Measurements from ENCODE around the gene CACNA1E. TPM values are rescaled to one million over a fixed set of nuclear protein-coding genes. Genes with fewer than 3 reads are reported as not detected.

CACNA1E gene
- total RNA-seq, 1 experiment from 2014 or later, result 0.46 TPM

DNA sequence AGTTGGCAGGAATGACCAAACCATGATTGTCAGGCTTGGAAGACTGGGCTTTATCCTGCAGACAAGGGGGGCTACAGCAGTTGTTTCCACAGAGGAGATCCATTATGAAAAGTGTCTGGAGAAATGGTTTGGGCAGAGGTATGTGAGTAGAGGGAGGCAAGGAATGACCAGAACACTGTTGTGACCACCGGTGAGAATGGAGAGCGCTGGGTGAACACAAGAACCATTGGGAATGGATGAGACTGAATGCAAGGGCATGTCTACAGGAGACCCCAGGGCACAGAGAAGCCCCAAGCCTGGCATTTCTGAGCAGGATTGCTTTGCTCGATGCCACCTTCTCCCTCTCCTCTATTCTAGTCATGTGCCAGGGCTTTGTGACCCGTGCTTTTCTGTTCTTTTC is 125.1 kb downstream of the CACNA1E start:
- Histone ChIP-seq H4K8ac (replicated peaks; ENCODE audit: insufficient read length, low read depth, low read length) (no peak overlapping the region), H2AK5ac (ENCODE audit: insufficient read length, low read length) (no peak overlapping the region), H3K4ac (ENCODE audit: low read depth, low read length) (no peak overlapping the region), H3K14ac (ENCODE audit: insufficient read depth, low read length) (no peak overlapping the region), H3K18ac (ENCODE audit: insufficient read length, low read depth, low read length) (no peak overlapping the region), H3K23me2 (ENCODE audit: insufficient read length, low read depth, low read length, poor library complexity, severe bottlenecking) (no peaks in the 10 kb centered on the region), H2BK15ac (ENCODE audit: low read depth, low read length) (no peak overlapping the region), H4K91ac (ENCODE audit: insufficient read length, low read depth, low read length) (no peak overlapping the region), H3K79me2 (ENCODE audit: insufficient read depth, low read length) (no peaks in the 10 kb centered on the region), H2BK12ac (ENCODE audit: insufficient read length, low read depth, low read length) (no peak overlapping the region), H3K27ac (ENCODE audit: insufficient read length, low read depth, low read length) (no peak overlapping the region), H2BK5ac (ENCODE audit: insufficient read length, low read length) (no peak overlapping the region), H3K4me1 (ENCODE audit: insufficient read depth, low read length) (peaks cover 10% of the 10 kb centered on the region; the same call in 1 of the 2 replicates), H3K23ac (ENCODE audit: insufficient read length, low read depth, low read length) (no peak overlapping the region), H3K27me3 (ENCODE audit: insufficient read depth, low read length) (no peaks in the 10 kb centered on the region; the same call in 1 of the 2 replicates), H3K56ac (ENCODE audit: insufficient read length, low read depth, low read length) (no peak overlapping the region), H2BK20ac (ENCODE audit: low read depth, low read length, poor library complexity, severe bottlenecking) (no peak overlapping the region), H3K9me3 (ENCODE audit: control insufficient read depth, low read depth, low read length) (no peaks in the 10 kb centered on the region), H2AFZ (ENCODE audit: low read length) (no peak overlapping the region), H3T11ph (ENCODE audit: low read length) (no peak overlapping the region), H3K79me1 (ENCODE audit: insufficient read depth, low read depth, low read length, poor library complexity, severe bottlenecking) (no peaks in the 10 kb centered on the region), H3K4me2 (ENCODE audit: insufficient read depth, insufficient read length, low read length) (no peak overlapping the region), H2BK120ac (ENCODE audit: low read depth, low read length, poor library complexity, severe bottlenecking) (no peak overlapping the region), H3K9ac (ENCODE audit: extremely low read depth, insufficient read length, low read length) (no peak overlapping the region), H4K20me1 (ENCODE audit: control insufficient read depth, insufficient read depth, insufficient read length) (no peaks in the 10 kb centered on the region), H4K5ac (ENCODE audit: insufficient read length, low read depth, low read length) (no peak overlapping the region)
- Mint-ChIP-seq H3K4me1 (peaks cover 49 to 51% of the 10 kb centered on the region in 2 experiments), H3K27me3 (ENCODE audit: low read depth) (peaks cover 14% of the 10 kb centered on the region), H3K36me3 (ENCODE audit: insufficient read depth in 1 of 3, low read depth in 3 of 3) (peaks cover 0 to 6% (median 2%) of the 10 kb centered on the region in 3 experiments; a peak in 2 of 7 replicates), H3K9me3 (peaks cover 0 to 2% of the 10 kb centered on the region in 2 experiments; a peak in 2 of 5 replicates), H3K27ac (peak overlapping the region in 2 of 3 experiments; percentile 38 to 57; a peak in 2 of 7 replicates), H3K4me3 (no peak overlapping the region)
- WGBS (ENCODE audit: extremely low coverage, insufficient read length, low lambda C conversion rate), result no CpG with 5 or more reads among the region's 4 CpGs
- no peak for TF ChIP-seq CTCF (conservative IDR thresholded peaks at IDR 0.05)
- no peak for DNase-seq
